Fibroblast of skin of left biceps (primary cell): ENCODE measurements around the gene EOMES.
A peak's percentile ranks its signal among the peaks of the same experiment; 100 is the strongest.

Experiments
- DNase-seq, 2 experiments: peaks; one replicate each; pipeline ENCODE4 v3.0.0-alpha.2; 2013; ENCODE audit warnings: low read depth in 2 of 2

Gene EOMES

GRCh38 chr3:27720899-27721716 is 1.0 kb downstream of the EOMES start:
- no peak for DNase-seq

- no peak for DNase-seq
These were observed 2.7 kb downstream of the EOMES start for GRCh38 chr3:27719314-27720003.

- no peak for DNase-seq
These were observed 3.7 kb downstream of the EOMES start for GRCh38 chr3:27718459-27718858.

GRCh38 chr3:27717200-27717852 is 4.8 kb downstream of the EOMES start:
- DNase-seq = no peak

GRCh38 chr3:27716309-27716708 is 5.8 kb downstream of the EOMES start:
- no peak for DNase-seq

- DNase-seq = no peak
These were observed 6.3 kb downstream of the EOMES start for GRCh38 chr3:27715863-27716262.

- DNase-seq = no peak
These were observed 6.7 kb downstream of the EOMES start for GRCh38 chr3:27715454-27715806.

- no peak for DNase-seq
These were observed 7.2 kb downstream of the EOMES start for GRCh38 chr3:27714692-27715453.

- no peak for DNase-seq
These were observed 8.0 kb downstream of the EOMES start for GRCh38 chr3:27714146-27714526.

GRCh38 chr3:27713435-27714145 is 8.5 kb downstream of the EOMES start:
- DNase-seq = no peak

- no peak for DNase-seq
These were observed 9.1 kb downstream of the EOMES start for GRCh38 chr3:27713078-27713423.

GRCh38 chr3:27712136-27713077 is 9.7 kb downstream of the EOMES start:
- peak; percentile 23 to 30 for DNase-seq

- DNase-seq = no peak
These were observed 13.9 kb downstream of the EOMES start for GRCh38 chr3:27708250-27708649.

- DNase-seq = no peak
These were observed 23.1 kb downstream of the EOMES start for GRCh38 chr3:27699067-27699466.

GRCh38 chr3:27696906-27697305 is 25.2 kb downstream of the EOMES start:
- DNase-seq = no peak

- no peak for DNase-seq
These were observed 26.5 kb downstream of the EOMES start for GRCh38 chr3:27695636-27696035.

GRCh38 chr3:27688053-27688452 is 34.1 kb downstream of the EOMES start:
- DNase-seq = no peak

GRCh38 chr3:27686642-27687041 is 35.5 kb downstream of the EOMES start:
- peak; percentile 36 to 48 for DNase-seq

GRCh38 chr3:27685474-27685873 is 36.6 kb downstream of the EOMES start:
- no peak for DNase-seq

- DNase-seq = no peak
These were observed 37.8 kb downstream of the EOMES start for GRCh38 chr3:27684302-27684701.
